Bladder microvascular endothelial cell (primary cell): ENCODE results near the gene MGST2. TPM values are rescaled to one million over a fixed set of nuclear protein-coding genes. Genes with fewer than 3 reads are reported as not detected.

ENCODE experiments used
- total RNA-seq: library from RNA; depleted of rRNA; stranded (reverse); fragments of >200 nt; gene quantifications from 2 replicates; pipeline ENCODE4 v1.2.3, GENCODE V29; 2014

Gene MGST2
- total RNA-seq = 57.5 and 61.4 TPM in 2 replicates

DNA sequence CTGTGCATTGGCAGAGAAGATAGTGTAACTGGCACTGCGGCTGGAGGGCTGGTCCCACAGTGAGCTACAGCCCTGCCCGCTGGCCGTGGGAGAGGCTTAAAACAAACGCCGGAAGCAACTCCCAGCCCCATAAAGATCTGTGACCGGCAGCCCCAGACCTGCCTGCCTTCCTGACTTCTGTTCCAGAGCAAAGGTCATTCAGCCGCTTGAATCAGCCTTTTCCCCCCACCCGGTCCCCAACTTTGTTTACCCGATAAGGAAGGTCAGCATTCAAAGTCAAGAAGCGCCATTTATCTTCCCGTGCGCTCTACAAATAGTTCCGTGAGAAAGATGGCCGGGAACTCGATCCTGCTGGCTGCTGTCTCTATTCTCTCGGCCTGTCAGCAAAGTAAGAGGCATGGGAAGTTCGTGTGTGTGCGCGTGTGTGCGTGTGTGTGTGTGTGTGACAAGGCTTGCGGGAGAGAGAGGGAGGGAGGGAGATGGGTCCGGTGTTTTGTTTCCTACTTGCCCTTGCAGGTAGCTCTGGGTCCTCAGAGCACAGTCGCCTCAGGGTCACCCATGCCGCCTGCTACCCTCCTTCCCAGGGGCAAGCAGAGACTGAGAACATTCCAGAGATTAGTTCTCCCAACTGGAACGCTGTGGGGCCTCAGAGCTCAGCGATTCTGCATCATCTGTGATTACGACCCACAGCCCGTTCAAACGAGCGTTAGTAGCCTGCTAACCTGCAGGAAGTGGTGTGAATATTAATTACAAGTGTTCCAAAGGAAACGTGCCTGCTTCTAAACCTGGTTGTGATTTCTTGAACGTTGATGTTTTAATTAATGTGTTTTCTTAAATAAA is at the start of gene MGST2:
Gene MGST2, plus strand, starts transcription at position 130 of the 840 bp plus-strand sequence. Its CDS starts 201 bp downstream, at position 331.

Other genes starting within 250 kb of the MGST2 start
- 15.5 and 22.7 TPM in 2 replicates for gene RAB33B, start 211.7 kb upstream of the MGST2 start, total RNA-seq
- gene SETD7, start 109.6 kb upstream of the MGST2 start, total RNA-seq = 39.8 and 72.3 TPM in 2 replicates